ENCODE results near the gene APBA2.

The APBA2 gene

DNA sequence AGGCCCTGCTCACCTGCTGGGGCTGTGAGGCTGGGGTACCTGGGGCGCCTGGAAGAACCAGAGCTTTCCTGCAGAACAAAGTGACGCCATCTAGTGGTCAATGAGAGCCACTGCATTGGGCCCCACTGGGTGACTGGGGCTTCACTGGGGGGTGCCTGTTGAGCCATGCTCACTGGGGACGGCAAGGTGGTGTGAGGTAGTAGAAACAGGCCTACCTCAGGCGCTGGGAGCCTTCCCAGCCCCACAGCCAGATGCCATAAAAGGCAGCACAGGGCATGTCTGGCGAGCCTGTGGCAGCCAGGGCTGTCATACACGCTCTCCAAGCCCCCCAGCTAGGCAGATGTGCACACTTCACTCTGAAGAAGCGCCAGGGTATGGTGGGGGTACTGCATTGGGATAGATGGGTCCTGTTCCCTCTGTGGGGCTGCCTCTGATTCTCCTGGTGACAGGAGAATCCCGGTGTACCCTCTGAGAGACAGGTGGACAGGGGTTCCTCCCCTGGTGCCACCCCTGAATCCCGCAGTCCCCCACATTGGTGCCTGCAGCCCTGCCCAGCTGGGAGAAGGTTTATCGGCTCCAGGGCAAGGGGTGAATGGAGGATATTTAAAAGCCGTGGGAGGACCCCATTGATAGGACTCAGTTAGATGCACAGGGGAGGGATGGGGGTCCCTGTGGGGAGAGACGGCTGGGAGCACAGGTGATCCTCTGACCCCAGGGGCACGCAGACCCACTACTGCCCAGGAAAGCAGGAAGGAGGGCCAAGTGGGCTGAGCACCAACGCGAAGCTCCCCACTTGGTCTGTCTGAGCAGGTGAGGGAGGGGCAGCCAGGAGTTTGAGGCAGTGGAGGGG lies 205.1 kb downstream of the APBA2 start:
- DNase-seq (ENCODE audit: insufficient read length, low spot score), result no peak
- TF ChIP-seq, protein P1, sequence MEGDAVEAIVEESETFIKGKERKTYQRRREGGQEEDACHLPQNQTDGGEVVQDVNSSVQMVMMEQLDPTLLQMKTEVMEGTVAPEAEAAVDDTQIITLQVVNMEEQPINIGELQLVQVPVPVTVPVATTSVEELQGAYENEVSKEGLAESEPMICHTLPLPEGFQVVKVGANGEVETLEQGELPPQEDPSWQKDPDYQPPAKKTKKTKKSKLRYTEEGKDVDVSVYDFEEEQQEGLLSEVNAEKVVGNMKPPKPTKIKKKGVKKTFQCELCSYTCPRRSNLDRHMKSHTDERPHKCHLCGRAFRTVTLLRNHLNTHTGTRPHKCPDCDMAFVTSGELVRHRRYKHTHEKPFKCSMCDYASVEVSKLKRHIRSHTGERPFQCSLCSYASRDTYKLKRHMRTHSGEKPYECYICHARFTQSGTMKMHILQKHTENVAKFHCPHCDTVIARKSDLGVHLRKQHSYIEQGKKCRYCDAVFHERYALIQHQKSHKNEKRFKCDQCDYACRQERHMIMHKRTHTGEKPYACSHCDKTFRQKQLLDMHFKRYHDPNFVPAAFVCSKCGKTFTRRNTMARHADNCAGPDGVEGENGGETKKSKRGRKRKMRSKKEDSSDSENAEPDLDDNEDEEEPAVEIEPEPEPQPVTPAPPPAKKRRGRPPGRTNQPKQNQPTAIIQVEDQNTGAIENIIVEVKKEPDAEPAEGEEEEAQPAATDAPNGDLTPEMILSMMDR (IDR thresholded peaks at IDR 0.05; ENCODE audit: insufficient read depth, missing control alignments), result peak; percentile 40
- no peak for FAIRE-seq

DNA sequence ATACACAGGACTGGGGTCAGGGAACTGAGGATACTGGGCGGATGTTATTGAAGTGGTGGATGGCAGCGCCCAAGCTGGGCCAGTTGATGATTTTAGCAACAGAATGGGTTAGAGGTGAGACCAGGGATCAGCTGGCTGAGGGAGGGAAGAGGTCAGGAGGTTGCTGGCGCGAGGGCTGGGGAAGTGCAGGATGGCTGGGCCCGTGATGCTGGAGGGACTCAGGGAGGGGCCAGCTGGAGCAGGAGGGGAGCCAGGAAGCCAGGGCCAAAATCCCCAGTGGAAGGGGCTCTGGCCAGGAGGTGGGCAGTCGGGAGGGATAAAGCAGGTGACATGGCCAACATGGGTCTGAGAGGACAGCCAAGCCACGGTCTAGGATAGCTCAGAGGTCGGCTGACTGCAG lies 205.9 kb downstream of the APBA2 start:
- DNase-seq (ENCODE audit: insufficient read length, low spot score), result no peak
- TF ChIP-seq, protein P1 (IDR thresholded peaks at IDR 0.05; ENCODE audit: insufficient read depth, missing control alignments), result no peak
- no peak for FAIRE-seq

DNA sequence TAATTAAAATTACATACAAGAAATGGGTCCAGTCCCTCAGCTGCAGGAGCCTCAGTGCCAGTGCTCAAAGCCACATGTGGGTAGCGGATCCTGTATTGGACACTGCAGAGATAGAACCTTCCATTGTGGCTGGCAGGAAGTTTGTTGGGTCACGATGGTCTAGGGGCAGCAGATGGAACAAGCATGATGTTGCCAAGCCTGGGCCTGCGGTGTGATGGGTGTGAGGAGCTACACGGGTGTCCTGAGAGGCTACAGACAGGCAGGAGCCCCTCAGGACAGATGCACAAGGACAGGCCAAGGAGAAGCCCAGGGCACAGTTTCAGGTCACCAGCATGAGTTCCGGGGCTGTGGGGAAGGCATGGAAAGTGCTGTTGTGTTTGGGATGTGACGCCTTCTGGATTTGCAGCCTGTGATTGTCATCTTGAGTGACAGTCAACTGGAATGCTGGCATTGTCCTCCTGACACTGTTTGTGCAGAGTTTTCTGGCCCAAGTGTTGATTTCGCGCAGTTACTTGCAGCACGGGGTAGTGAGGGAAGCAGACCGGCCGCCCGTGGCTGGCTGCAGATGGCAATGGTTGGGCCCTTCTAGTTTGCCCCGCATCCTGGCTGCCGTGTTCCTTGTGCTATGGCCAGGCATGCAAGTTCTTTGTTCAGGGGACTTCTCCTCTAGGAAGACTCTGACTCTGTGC lies 206.7 kb downstream of the APBA2 start:
- no peak for DNase-seq (ENCODE audit: insufficient read length, low spot score)
- TF ChIP-seq, protein P1 (IDR thresholded peaks at IDR 0.05; ENCODE audit: insufficient read depth, missing control alignments), result no peak
- FAIRE-seq, result no peak

DNA sequence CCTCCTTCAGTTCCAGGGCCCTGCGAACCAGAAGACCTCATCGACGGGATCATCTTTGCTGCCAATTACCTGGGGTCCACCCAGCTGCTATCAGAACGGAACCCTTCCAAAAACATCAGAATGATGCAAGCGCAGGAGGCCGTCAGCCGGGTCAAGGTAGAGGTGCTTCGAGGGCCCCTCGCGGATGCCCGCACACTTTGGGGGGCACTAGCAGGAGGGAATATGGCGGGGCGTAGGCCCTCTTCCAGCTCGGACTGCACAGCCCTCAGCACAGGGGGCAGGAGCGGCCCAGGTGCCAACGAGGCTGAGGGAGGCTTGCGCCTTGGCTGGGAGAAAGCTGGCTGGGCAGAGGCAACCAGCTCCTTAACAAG lies 207.3 kb downstream of the APBA2 start:
- TF ChIP-seq, protein P1 (IDR thresholded peaks at IDR 0.05; ENCODE audit: insufficient read depth, missing control alignments), result no peak
- DNase-seq (ENCODE audit: insufficient read length, low spot score) (no peak), FAIRE-seq (no peak)

DNA sequence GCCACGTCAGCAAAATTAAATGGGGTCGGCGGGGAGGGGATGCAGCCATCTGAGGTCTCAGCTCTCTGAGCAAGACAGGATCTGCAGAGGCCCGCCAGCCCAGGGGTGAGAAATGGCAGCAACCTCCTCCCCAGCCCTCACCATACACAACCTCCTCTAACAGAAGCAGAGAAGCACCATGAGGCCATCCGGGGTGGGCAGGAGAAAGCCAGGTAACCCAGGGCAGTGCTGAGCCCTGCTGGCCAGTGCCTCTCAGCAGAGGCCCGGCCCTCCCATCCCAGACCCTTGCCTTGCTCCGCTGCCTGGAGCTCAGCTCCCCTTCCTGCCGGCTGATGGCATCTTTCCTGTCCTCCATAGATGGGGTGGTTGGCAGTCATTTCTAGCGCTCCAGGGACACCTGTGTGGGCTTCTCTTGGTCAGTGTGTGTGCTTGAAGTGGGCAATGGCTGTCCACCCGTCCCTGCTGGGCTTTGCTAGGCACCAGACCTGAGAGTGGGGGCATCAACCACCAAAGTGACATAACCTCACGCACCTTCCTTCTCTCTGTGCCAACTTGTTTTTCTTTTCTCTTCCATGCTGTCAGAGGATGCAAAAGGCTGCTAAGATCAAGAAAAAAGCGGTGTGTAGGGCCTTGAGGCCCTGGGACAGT lies 208.0 kb downstream of the APBA2 start:
- TF ChIP-seq, protein P1 (IDR thresholded peaks at IDR 0.05; ENCODE audit: insufficient read depth, missing control alignments), result no peak
- DNase-seq (ENCODE audit: insufficient read length, low spot score), result no peak
- FAIRE-seq, result no peak

DNA sequence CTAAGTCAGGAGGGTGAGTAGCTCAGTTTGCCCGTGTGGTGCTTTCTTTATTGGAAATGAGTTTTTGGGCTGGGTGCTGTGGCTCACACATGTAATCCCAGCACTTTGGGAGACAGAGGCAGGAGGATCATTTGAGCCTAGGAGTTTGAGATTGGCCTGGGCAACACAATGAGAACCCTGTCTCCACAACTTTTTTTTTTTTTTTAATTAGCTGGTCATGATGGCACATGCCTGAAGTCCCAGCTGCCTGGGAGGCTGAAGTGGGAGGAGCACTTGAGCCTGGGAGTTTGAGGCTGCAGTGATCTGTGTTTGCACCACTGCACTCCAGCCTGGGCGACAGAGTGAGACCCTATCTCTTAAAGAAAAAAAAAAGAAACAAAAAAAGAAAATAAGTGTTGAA lies 208.9 kb downstream of the APBA2 start:
- FAIRE-seq, result no peak
- TF ChIP-seq, protein P1 (IDR thresholded peaks at IDR 0.05; ENCODE audit: insufficient read depth, missing control alignments), result no peak
- no peak for DNase-seq (ENCODE audit: insufficient read length, low spot score)
